Stimulated activated CD4-positive, alpha-beta T cell treated with anti-CD3 and anti-CD28 coated beads, Interleukin-12 subunit alpha, Interleukin-12 subunit beta, amount 100 ng/mL, for 24 hours (primary cell): Measurements from ENCODE around the gene CTPS2.
"Not testable (repeated sequence)": the region's sequence is repeated elsewhere in the genome, so short reads cannot be mapped to it uniquely, and the experiment has no call there.

Source experiments
- DNase-seq, 2 experiments: peaks; one replicate each; pipeline ENCODE4 v3.0.0-alpha.2; 2020; ENCODE audit warnings: low read depth in 2 of 2

Gene CTPS2

GRCh38 chrX:16604337-16604736 is 108.1 kb downstream of the CTPS2 start:
- no peak for DNase-seq

- DNase-seq, result no peak
These were observed 108.6 kb downstream of the CTPS2 start for GRCh38 chrX:16603822-16604221.

- not testable (repeated sequence) for DNase-seq
These were observed 109.2 kb downstream of the CTPS2 start for GRCh38 chrX:16603235-16603634.

- DNase-seq, result no peak
These were observed 110.6 kb downstream of the CTPS2 start for GRCh38 chrX:16601885-16602284.

- DNase-seq, result no peak
These were observed 118.0 kb downstream of the CTPS2 start for GRCh38 chrX:16594490-16594889.

GRCh38 chrX:16593801-16594200 is 118.7 kb downstream of the CTPS2 start:
- no peak for DNase-seq

GRCh38 chrX:16592194-16592770 is 120.2 kb downstream of the CTPS2 start:
- no peak for DNase-seq

- no peak for DNase-seq
These were observed 122.6 kb downstream of the CTPS2 start for GRCh38 chrX:16589826-16590225.

GRCh38 chrX:16589211-16589610 is 123.3 kb downstream of the CTPS2 start:
- no peak for DNase-seq

- no peak for DNase-seq
These were observed 124.2 kb downstream of the CTPS2 start for GRCh38 chrX:16588266-16588665.

GRCh38 chrX:16587836-16588235 is 124.6 kb downstream of the CTPS2 start:
- no peak for DNase-seq

GRCh38 chrX:16586377-16587112 is 125.9 kb downstream of the CTPS2 start:
- no peak for DNase-seq

GRCh38 chrX:16585486-16586376 is 126.7 kb downstream of the CTPS2 start:
- DNase-seq, result no peak

GRCh38 chrX:16580004-16580797 is 132.3 kb downstream of the CTPS2 start:
- not testable (repeated sequence) for DNase-seq

- no peak for DNase-seq
These were observed 133.0 kb downstream of the CTPS2 start for GRCh38 chrX:16579517-16579916.

GRCh38 chrX:16578218-16578617 is 134.3 kb downstream of the CTPS2 start:
- DNase-seq, result no peak

- no peak for DNase-seq
These were observed 134.9 kb downstream of the CTPS2 start for GRCh38 chrX:16577483-16578029.

GRCh38 chrX:16575388-16575787 is 137.1 kb downstream of the CTPS2 start:
- not testable (repeated sequence) for DNase-seq

- no peak for DNase-seq
These were observed 138.7 kb downstream of the CTPS2 start for GRCh38 chrX:16573781-16574180.

- no peak for DNase-seq
These were observed 144.8 kb downstream of the CTPS2 start for GRCh38 chrX:16567681-16568080.

GRCh38 chrX:16566571-16566970 is 145.9 kb downstream of the CTPS2 start:
- DNase-seq, result no peak
